Endodermal cell (in vitro differentiated cells): Measurements from ENCODE around the gene AKT1. TPM values are rescaled to one million over a fixed set of nuclear protein-coding genes. Genes with fewer than 3 reads are reported as not detected.
A peak's percentile ranks its signal among the peaks of the same experiment; 100 is the strongest.

Experiments
- DNase-seq: peaks from one replicate; pipeline ENCODE4 v3.0.0-alpha.2; 2017
- H3K27ac ChIP-seq: 2 replicates; pipeline ENCODE4 v1.5.1; 2013; ENCODE audit warnings: mild to moderate bottlenecking, low read depth, low read length, moderate library complexity
- H3K27me3 ChIP-seq: 2 replicates; pipeline ENCODE4 v1.6.1; 2013; ENCODE audit warnings: mild to moderate bottlenecking, low read length, moderate library complexity; ENCODE audit not compliant: insufficient read depth, control insufficient read depth, poor library complexity, severe bottlenecking
- H3K36me3 ChIP-seq: 2 replicates; pipeline ENCODE4 v1.7.0; 2013; ENCODE audit warnings: mild to moderate bottlenecking, low read length, moderate library complexity; ENCODE audit not compliant: control insufficient read depth, insufficient read depth
- H3K4me1 ChIP-seq: one replicate; pipeline ENCODE4 v1.7.0; 2013; ENCODE audit warnings: low read length; ENCODE audit not compliant: control insufficient read depth, insufficient read depth
- H3K4me3 ChIP-seq: 2 replicates; pipeline ENCODE4 v1.5.1; 2013; ENCODE audit warnings: mild to moderate bottlenecking, low read length, moderate library complexity
- H3K9ac ChIP-seq: 2 replicates; pipeline ENCODE4 v1.6.1; 2013; ENCODE audit warnings: mild to moderate bottlenecking, low read length, moderate library complexity; ENCODE audit not compliant: poor library complexity, severe bottlenecking; ENCODE audit errors: extremely low read depth
- H3K9me3 ChIP-seq: 2 replicates; pipeline ENCODE4 v1.6.1; 2013; ENCODE audit warnings: mild to moderate bottlenecking, low read length, moderate library complexity; ENCODE audit not compliant: control insufficient read depth
- H3K27ac Mint-ChIP-seq: 2 replicates; pipeline ENCODE4 v1.8.0; 2020; ENCODE audit warnings: mixed read lengths
- H3K27me3 Mint-ChIP-seq: 2 replicates; pipeline ENCODE4 v1.8.0; 2021; ENCODE audit warnings: mild to moderate bottlenecking, mixed read lengths; ENCODE audit not compliant: insufficient read depth
- H3K36me3 Mint-ChIP-seq: 2 replicates; pipeline ENCODE4 v1.8.0; 2020; ENCODE audit warnings: low read depth, mixed read lengths
- H3K4me1 Mint-ChIP-seq: 2 replicates; pipeline ENCODE4 v1.8.0; 2020; ENCODE audit warnings: mixed read lengths
- H3K4me3 Mint-ChIP-seq: 2 replicates; pipeline ENCODE4 v1.8.0; 2020; ENCODE audit warnings: mild to moderate bottlenecking, moderate library complexity, mixed read lengths
- H3K9me3 Mint-ChIP-seq: 2 replicates; pipeline ENCODE4 v1.8.0; 2020; ENCODE audit warnings: mild to moderate bottlenecking, mixed read lengths
- CTCF ChIP-seq: fragments of 200-600 bp; sonication (generic); conservative IDR thresholded peaks from 2 replicates; pipeline ENCODE4 v1.5.0; 2021; ENCODE audit warnings: antibody characterized with exemption, mild to moderate bottlenecking
- WGBS, 2 experiments: methylation state at CpG; one replicate each; pipeline versions ENCODE4 v1.1.5 to v1.1.7; 2013; ENCODE audit warnings: missing lambda C conversion rate in 2 of 2, mixed read lengths in 1 of 2; ENCODE audit not compliant: insufficient coverage in 1 of 2, insufficient read length in 1 of 2; 5-methylcytosine and 5-hydroxymethylcytosine counted together
- total RNA-seq, 2 donors: library from RNA; stranded (reverse); fragmentation: NEBNext Ultra II Directional in 1 of 2; extraction: Animal tissue kit (Norgen Biotek cat#: 25700) in 1 of 2; gene quantifications; 2 replicates in 1 of 2; 3 replicates in 1 of 2; pipeline ENCODE4 v1.2.1, GENCODE V29; 2021

Gene AKT1
- total RNA-seq, 2 donors from 2014 or later = 133 to 152 TPM

- no peak for DNase-seq
- Mint-ChIP-seq H3K36me3 (peaks cover 10% of the 10 kb centered on the region), H3K9me3 (no peaks in the 10 kb centered on the region), H3K4me3 (peak overlapping the region; percentile 76), H3K4me1 (peaks cover 21% of the 10 kb centered on the region), H3K27ac (peak overlapping the region; percentile 74), H3K27me3 (peaks cover 15% of the 10 kb centered on the region)
- no peak for TF ChIP-seq CTCF
- Histone ChIP-seq H3K9me3 (no peaks in the 10 kb centered on the region), H3K4me3 (peak overlapping the region; percentile 87), H3K27me3 (no peaks in the 10 kb centered on the region), H3K36me3 (peaks cover 4% of the 10 kb centered on the region), H3K27ac (no peak overlapping the region), H3K4me1 (peaks cover 17% of the 10 kb centered on the region), H3K9ac (peak overlapping the region; percentile 12)
- WGBS, 2 experiments = 40 to 88% methylated on average over 1 to 2 of the region's 2 CpGs
Measured at GRCh38 chr14:104793703-104793959, 1.9 kb downstream of the AKT1 start.

- H3K4me3 Mint-ChIP-seq = peak overlapping the region; percentile 76
- Histone ChIP-seq H3K9ac (peak overlapping the region; percentile 12), H3K9me3 (no peaks in the 10 kb centered on the region), H3K36me3 (peaks cover 4% of the 10 kb centered on the region), H3K27me3 (no peaks in the 10 kb centered on the region), H3K27ac (no peak overlapping the region), H3K4me3 (peak overlapping the region; percentile 87), H3K4me1 (peaks cover 17% of the 10 kb centered on the region)
- H3K4me1 Mint-ChIP-seq = peaks cover 21% of the 10 kb centered on the region
- peaks cover 10% of the 10 kb centered on the region for H3K27me3 Mint-ChIP-seq
- 88 to 91% methylated on average over 13 to 16 of the region's 16 CpGs for WGBS, 2 experiments
- H3K9me3 Mint-ChIP-seq = no peaks in the 10 kb centered on the region
- peak overlapping the region; percentile 74 for H3K27ac Mint-ChIP-seq
- DNase-seq = peak; percentile 85
- TF ChIP-seq CTCF = peak; percentile 59
- H3K36me3 Mint-ChIP-seq = peaks cover 10% of the 10 kb centered on the region
Measured at GRCh38 chr14:104792945-104793702, 2.4 kb downstream of the AKT1 start.

GRCh38 chr14:104792101-104792884 lies 3.3 kb downstream of the AKT1 start:
- Mint-ChIP-seq H3K27me3 (peaks cover 3% of the 10 kb centered on the region), H3K36me3 (peaks cover 10% of the 10 kb centered on the region), H3K27ac (no peak overlapping the region), H3K9me3 (no peaks in the 10 kb centered on the region), H3K4me1 (peaks cover 21% of the 10 kb centered on the region), H3K4me3 (no peak overlapping the region)
- no peak for DNase-seq
- Histone ChIP-seq H3K9ac (no peak overlapping the region), H3K4me1 (peaks cover 17% of the 10 kb centered on the region), H3K27ac (no peak overlapping the region), H3K4me3 (no peak overlapping the region), H3K36me3 (peaks cover 4% of the 10 kb centered on the region), H3K9me3 (no peaks in the 10 kb centered on the region), H3K27me3 (no peaks in the 10 kb centered on the region)
- TF ChIP-seq CTCF = no peak
- WGBS, 2 experiments = 96 to 98% methylated on average over 20 to 25 of the region's 25 CpGs
